ENCODE data around the gene TSGA10IP.

Gene TSGA10IP

DNA sequence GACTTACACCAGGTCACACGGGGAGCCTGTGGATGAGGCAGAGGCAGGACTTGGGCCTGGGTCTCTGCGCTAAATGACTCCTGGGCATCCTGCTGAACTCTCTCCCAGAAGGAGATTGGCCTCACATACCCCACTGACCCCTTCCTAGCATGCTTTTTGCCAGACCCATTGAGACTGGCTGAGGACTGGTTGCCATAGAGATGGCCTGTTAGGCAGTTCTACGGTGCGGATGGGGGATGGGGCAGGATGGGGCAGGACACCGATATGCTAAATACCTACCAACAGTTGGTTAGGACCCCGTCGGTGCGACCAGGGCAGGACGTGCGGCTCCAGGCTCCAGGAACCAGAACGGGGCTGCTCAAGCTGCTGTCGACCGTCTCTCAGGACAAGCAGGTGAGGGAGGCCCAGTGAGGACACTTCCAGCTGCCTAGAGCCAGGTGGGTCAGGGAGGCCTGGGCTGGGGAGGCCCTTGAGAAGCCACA is at the start of gene TSGA10IP:
Gene TSGA10IP, plus strand, starts transcription at position 51 of the 482 bp plus-strand sequence. Its CDS starts 196 bp downstream, at position 247.
- DNase-seq (ENCODE audit: low spot score) = no peak

GRCh38 chr11:65895482-65895981 is 49.7 kb upstream of the TSGA10IP start:
- no peak for DNase-seq (ENCODE audit: low spot score)

- DNase-seq (ENCODE audit: low spot score) = no peak
Measured at GRCh38 chr11:65896034-65896999, 49.0 kb upstream of the TSGA10IP start.

DNA sequence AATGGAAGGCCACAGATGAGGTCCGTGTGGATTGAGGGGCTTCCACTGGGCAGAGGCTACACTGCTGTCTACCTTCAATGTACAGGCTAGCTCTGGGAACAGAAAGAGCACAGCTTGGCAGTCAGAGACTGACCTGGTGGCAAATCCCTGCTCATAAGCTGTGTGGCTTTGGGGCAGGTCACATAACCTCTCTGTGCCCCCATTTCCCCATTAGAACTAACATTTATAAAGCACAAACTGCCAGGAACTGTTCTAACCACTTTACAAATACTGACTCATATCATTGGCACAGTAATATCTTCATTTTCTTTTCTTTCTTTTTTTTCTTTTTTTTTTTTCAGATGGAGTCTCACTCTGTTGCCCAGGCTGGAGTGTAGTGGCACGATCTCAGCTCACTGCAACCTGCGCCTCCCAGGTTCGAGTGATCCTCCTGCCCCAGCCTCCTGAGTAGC is 48.2 kb upstream of the TSGA10IP start:
- DNase-seq (ENCODE audit: low spot score) = no peak

GRCh38 chr11:65898656-65899355 is 46.5 kb upstream of the TSGA10IP start:
- DNase-seq (ENCODE audit: low spot score) = no peak

DNA sequence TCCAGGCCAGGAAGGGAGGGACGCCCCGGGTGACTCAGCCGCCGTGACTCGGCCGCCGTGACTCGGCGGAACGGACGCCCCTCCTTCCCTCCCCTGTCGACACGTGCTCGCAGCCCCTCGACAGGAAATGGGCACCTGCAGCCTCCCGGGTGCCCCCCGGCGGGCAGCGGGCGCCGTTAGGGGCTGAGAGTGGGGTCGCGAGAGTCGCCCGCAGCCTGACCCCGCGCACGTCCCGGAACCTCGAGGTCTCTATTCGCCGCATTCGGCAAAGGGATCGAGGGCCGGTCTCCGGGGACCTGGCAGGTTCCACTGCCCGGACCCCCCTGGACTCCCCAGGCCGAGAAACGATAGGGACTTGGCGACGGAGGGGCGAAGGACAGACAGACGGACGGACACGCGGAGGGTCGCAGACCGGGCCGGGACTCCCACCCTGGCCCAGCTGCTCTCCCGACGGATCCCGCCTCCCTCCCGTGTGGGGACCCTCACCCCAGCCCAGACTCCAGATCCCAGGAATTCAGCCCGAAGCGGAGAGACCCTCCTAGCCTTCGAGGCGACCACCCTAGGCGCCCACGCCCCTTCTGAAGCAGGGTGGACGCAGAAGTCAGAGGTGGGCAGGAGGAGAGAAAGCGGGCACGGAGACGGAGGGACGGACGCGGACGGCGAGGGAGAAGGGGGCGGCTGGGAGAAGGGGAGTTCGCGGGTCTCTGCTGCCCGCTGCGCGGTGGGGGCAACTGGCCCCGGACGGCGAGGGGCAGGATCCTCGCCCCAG is 45.7 kb upstream of the TSGA10IP start:
- peak; percentile 90 for DNase-seq (ENCODE audit: low spot score)

DNA sequence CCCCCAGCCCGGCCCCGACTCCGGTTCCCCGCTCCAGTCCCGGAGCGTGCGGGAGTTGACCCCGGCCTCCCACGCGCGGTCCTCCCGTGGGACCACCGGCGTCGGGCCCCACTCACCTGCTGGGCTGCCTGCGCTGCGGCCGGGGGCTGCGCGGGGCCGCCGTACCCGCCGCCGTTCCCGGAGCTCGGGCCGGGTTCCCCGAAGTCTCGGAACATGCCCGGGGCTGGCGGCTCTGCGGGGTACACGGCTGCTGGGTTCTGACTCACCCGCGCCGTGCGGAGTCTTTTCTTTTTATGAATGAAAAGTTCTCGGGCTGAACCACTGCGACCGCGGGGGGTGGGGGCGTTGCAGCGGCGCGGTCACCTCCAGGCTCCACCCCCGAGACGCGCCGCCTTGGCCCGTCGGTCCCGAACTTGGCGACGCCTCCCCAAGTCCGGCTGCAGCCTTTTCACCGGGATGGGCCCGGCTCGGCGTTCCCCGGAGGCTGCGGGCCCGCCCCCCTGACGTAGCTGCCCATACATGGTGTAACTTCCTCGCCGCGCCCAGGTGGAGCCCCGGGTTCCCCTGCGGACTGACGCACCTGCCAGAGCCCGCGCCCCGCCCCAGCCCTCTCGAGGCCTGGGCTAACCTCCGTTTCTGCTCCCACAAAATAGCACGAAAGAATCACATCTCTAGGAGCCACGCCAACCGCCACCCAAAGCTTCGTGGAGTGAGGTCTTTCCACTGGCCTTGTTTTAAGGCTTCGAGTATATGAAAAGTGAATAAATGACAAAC is 45.0 kb upstream of the TSGA10IP start, which contains the start of gene FOSL1:
Gene FOSL1, minus strand, starts transcription at position 264 of the 774 bp plus-strand sequence. Its CDS starts 49 bp downstream, at position 215.
- peak; percentile 96 for DNase-seq (ENCODE audit: low spot score)

GRCh38 chr11:65900899-65901180 is 44.4 kb upstream of the TSGA10IP start:
- no peak for DNase-seq (ENCODE audit: low spot score)

GRCh38 chr11:65903068-65903481 is 42.2 kb upstream of the TSGA10IP start:
- no peak for DNase-seq (ENCODE audit: low spot score)

- DNase-seq (ENCODE audit: low spot score) = no peak
Measured at GRCh38 chr11:65903715-65904114, 41.6 kb upstream of the TSGA10IP start.

DNA sequence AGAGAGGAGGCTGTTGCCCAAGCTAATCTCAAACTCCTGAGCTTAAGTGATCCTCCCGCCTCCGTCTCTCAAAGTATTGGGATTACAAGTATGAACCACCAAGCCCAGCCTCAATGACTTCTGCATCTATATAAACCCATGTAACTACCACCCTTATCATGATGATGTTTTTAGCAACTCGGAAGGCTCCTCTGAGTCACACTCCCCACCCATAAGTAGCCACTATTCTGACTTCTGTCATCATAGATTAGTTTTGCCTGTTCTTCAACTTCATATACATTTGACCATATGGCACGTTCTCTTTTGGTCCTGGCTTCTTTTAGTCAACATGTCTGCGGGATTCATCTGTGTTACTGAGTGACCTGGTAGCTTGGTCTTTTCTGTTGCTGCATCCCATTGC is 38.7 kb upstream of the TSGA10IP start:
- peak; percentile 78 for DNase-seq (ENCODE audit: low spot score)

DNA sequence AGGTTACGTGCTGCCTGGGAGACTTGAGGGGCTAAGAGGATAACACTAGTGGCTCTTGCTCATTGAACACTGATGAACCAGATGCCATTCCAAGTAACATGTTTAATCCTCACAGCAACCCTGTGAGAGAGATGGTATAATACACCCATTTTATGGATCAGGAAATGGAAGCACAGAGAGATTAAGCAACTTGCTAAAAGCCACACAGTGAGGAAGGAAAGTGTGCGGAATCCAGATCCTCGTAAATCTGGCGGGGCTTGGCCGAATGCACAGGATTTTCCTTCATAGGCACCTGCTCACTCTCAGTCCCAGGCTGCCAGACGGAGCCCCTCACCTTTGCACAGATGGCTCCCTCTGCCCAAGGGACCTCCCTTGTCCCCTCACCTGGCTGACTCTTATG is 37.4 kb upstream of the TSGA10IP start:
- DNase-seq (ENCODE audit: low spot score) = no peak

DNA sequence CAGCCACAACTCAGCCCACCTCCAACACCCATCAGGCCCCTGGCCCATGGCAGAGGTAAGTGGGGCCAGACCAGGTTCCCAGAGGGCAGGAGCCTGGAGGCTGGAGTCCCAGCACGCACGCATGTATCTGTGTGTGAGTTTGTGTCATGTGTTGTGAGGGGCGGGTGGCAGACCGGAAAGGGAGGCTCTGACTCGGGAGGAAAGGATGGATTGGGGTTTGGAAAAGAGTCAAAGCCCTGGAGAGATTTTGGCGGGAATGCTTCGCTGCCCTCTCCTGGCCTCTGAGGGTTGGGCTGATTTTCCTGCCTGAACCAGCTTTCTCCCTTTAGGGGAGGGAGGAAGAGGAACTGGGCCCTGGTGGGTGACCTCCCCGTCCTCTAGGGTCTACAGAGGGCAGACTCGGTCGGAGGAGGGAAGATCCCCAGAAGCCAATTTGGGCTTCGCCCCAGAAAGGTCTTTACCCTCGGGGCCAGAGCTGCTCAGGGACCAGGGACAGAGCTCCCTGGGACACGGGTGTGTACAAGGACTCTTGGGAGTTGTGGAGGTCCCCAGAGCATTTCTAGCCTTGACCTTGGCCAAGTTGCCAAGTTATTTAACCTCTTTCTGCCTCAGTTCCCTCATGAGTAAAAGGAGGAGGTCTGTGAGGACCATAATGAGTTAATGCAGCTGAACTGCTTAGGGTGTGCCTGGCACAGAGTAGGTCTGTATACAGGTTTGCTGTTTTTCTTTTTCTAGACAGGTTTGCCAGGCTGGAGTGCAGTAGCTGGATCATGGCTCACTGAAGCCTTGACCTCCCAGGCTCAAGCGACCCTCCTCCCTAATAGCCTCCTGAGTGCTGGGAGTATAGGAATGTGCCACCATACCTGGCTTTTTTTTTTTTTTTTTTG is 33.4 kb upstream of the TSGA10IP start:
- no peak for DNase-seq (ENCODE audit: low spot score)

GRCh38 chr11:65912845-65913244 is 32.4 kb upstream of the TSGA10IP start:
- DNase-seq (ENCODE audit: low spot score) = no peak

DNA sequence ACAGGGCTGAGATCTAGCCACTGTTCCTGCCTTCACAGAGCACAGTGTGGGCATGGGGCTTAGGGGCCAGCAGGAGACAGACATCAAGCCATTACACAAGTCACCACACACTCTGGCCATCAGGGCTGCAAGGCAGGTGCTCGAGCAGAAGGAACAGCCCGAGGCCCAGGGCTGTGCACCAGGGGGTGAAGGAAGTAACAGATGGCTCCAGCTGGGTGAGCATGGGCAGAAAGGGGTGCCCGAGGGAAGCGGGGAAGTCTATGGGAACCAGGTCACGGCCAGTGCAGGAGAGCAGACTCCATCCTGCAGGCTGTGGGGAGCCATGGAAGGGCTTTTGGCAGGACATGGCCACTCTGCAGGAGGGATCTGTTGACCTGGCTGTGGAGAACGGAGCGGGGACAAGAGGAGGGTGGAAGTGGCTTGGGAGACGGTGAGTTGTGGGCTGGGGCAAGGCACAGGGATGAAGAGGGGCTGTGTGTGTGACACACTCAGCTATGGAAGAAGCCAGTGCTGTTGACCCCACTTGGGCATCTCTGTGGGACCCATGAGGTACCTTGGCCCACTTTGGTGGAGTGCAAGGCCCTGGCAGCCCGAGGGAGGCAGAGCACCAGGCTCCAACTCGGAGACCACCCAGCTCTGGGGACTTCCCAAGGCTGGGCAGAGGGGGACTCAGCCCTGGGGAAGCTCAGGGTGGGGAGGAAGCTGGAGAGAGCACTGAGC is 30.0 kb upstream of the TSGA10IP start:
- no peak for DNase-seq (ENCODE audit: low spot score)

GRCh38 chr11:65915821-65916251 is 29.4 kb upstream of the TSGA10IP start:
- DNase-seq (ENCODE audit: low spot score) = peak; percentile 74

DNA sequence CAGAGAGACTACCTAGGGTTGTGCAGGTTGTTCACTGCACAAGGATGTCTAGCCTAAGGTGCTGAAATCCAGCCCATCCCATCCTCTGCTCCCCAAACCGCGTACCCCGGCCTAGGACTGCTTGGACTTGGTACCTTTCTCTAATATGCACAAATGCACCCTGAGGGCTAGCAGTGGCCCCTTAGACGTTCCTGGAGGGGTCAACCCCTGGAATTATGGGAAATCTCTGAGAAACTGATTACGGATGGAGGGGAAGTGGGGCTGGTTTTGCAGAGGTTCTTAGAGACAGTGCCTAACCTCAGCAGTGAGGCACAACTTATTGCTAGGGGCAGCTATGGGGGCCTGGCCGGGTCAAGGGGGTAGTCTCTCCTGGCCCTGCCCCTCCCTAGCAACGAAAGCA is 28.9 kb upstream of the TSGA10IP start:
- DNase-seq (ENCODE audit: low spot score) = no peak

DNA sequence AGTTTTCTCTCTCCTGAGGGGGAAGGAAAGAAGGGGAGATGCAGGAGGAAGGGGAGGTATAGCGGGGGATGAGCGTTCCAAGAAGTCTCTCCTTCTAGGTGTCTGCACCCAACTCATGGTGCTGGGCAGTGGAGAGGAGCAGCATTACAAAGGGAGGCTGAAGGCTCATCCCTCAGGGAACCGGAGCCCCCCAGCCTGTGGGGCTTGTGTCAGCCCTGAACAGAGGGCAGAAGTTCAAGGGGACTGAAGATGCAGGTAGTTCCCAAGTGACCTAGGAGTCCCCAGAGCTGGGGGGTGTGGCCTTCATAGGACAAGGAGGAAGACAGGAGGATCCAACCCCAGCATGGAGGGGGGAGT is 28.2 kb upstream of the TSGA10IP start:
- no peak for DNase-seq (ENCODE audit: low spot score)

GRCh38 chr11:65917434-65918210 is 27.7 kb upstream of the TSGA10IP start:
- DNase-seq (ENCODE audit: low spot score) = no peak
